ENCODE data around the gene TBC1D10A.

DNA sequence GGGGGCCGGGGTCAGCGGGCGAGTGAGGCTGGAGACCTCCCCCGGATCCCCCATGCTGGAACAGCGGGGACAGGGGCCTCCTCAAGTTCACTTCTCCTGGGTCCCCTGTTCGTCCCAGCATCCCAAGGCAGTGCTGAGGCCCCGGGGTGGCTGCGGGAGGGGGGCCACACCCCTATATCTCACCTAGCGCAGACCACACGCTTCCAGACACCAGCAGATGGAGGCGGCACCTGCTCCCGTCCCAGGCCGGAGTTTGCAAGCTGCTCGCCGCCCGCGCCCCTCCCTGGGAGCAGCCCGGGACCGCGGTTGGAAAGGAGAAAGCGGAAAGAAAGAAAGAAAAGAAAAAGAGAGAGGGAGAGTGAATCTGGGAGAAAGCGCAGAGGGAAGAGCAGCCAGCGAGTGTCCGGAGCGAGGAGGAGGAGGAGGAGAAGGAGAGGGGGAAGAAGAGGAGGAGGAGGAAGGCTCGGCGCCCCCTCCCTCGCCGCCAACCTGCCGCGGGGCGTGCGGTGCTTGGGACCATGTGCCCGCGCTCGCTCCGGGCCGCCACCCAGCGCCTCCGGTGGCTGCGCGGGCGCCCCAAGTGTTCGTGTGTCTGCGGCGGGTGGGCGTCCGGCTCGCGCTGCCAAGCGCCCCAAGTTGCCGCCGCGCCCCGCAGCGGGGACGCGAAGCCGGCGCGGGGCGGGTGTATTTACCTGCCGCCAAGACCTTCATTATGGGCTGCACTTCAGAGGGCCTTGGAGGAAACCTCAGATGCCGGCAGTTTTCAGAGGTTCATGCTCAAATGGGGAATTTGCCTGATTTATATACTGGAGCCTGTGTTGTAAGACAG lies 80.5 kb downstream of the TBC1D10A start, which contains the start of gene LIF:
- no peak for TF ChIP-seq EZH2 (IDR thresholded peaks at IDR 0.05; ENCODE audit: borderline replicate concordance, low read length)
- TF ChIP-seq, protein P1, sequence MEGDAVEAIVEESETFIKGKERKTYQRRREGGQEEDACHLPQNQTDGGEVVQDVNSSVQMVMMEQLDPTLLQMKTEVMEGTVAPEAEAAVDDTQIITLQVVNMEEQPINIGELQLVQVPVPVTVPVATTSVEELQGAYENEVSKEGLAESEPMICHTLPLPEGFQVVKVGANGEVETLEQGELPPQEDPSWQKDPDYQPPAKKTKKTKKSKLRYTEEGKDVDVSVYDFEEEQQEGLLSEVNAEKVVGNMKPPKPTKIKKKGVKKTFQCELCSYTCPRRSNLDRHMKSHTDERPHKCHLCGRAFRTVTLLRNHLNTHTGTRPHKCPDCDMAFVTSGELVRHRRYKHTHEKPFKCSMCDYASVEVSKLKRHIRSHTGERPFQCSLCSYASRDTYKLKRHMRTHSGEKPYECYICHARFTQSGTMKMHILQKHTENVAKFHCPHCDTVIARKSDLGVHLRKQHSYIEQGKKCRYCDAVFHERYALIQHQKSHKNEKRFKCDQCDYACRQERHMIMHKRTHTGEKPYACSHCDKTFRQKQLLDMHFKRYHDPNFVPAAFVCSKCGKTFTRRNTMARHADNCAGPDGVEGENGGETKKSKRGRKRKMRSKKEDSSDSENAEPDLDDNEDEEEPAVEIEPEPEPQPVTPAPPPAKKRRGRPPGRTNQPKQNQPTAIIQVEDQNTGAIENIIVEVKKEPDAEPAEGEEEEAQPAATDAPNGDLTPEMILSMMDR (conservative IDR thresholded peaks at IDR 0.05 in 1 of 2, IDR thresholded peaks at IDR 0.05 in 1 of 2; ENCODE audit: extremely low read depth in 1 of 2, insufficient read depth in 1 of 2, low read depth in 1 of 2, low read length in 2 of 2): peak in 1 of 2 donors; percentile 31

Data from mammary epithelial cell (primary cell).